B cell (primary cell): Measurements from ENCODE around the gene FOXD1. TPM values are rescaled to one million over a fixed set of nuclear protein-coding genes. Genes with fewer than 3 reads are reported as not detected.

Experiments
- ATAC-seq: fragments of 200-7000 bp; cut with Tn5 transposase; one replicate; pipeline ENCODE4 v1.10.0; 2021; ENCODE audit warnings: low read depth, mild to moderate bottlenecking, moderate number of reproducible peaks, moderate library complexity
- CTCF ChIA-PET: fragments of 350-600 bp; sonication (Branson Sonifier 250); formaldehyde crosslinking; loops from one replicate; lab custom pipeline; 2021; ENCODE audit warnings: antibody characterized with exemption, inconsistent platforms; lab: Charles Lee
- POLR2A ChIA-PET: fragments of 350-600 bp; sonication (Branson Sonifier 250); formaldehyde crosslinking; loops from one replicate; lab custom pipeline; 2021; ENCODE audit warnings: antibody characterized with exemption; lab: Charles Lee
- DNase-seq: peaks from one replicate; pipeline ENCODE4 v3.0.0; 2013
- H2AFZ ChIP-seq: 2 replicates; pipeline ENCODE4 v1.6.1; 2012; ENCODE audit warnings: mild to moderate bottlenecking, low read depth, low read length; ENCODE audit not compliant: insufficient read depth, poor library complexity, severe bottlenecking
- H3K27ac ChIP-seq, 2 donors: 1 replicate in 1 of 2; 2 replicates in 1 of 2; pipeline ENCODE4 v1.5.1; 2012 to 2013; ENCODE audit warnings: low read length in 2 of 2, mild to moderate bottlenecking in 2 of 2, moderate library complexity in 1 of 2
- H3K27me3 ChIP-seq, 4 experiments: fragments of 200-600 bp in 1 of 4; sonication (generic) in 1 of 4; replicated peaks in 1 of 4; 1 replicate in 2 of 4; 2 replicates in 2 of 4; pipeline versions ENCODE4 v1.6.1 to v1.7.0; 2013 to 2016; ENCODE audit warnings: low read length in 3 of 4, mild to moderate bottlenecking in 2 of 4, mixed read lengths in 1 of 4, moderate library complexity in 1 of 4; ENCODE audit not compliant: insufficient read depth in 4 of 4, control insufficient read depth in 3 of 4; ENCODE audit errors: control extremely low read depth in 1 of 4
- H3K36me3 ChIP-seq, 2 experiments: replicated peaks in 1 of 2; 1 replicate in 1 of 2; 2 replicates in 1 of 2; pipeline versions ENCODE4 v1.6.1 to v1.7.1; 2013; ENCODE audit warnings: low read length in 1 of 2; ENCODE audit not compliant: insufficient read depth in 2 of 2, control insufficient read depth in 1 of 2; ENCODE audit errors: control extremely low read depth in 1 of 2, extremely low read depth in 1 of 2
- H3K4me1 ChIP-seq, 2 donors: fragments of 200-600 bp in 1 of 2; sonication (generic) in 1 of 2; 1 replicate in 1 of 2; 2 replicates in 1 of 2; pipeline versions ENCODE4 v1.5.1 to v1.6.1; 2013 to 2017; ENCODE audit warnings: low read length in 2 of 2; ENCODE audit not compliant: control insufficient read depth in 2 of 2, insufficient read depth in 2 of 2
- H3K4me2 ChIP-seq: replicated peaks from 2 replicates; pipeline ENCODE3; 2012; ENCODE audit warnings: mild to moderate bottlenecking, low read depth, low read length; ENCODE audit not compliant: poor library complexity, severe bottlenecking
- H3K4me3 ChIP-seq, 5 experiments: fragments of 200-600 bp in 1 of 5; sonication (generic) in 1 of 5; 1 replicate in 3 of 5; 2 replicates in 2 of 5; pipeline versions ENCODE4 v1.5.1 to v1.7.0; 2011 to 2016; ENCODE audit warnings: low read length in 4 of 5, mild to moderate bottlenecking in 4 of 5, low read depth in 2 of 5, control low read depth in 1 of 5, moderate library complexity in 1 of 5; ENCODE audit not compliant: insufficient read depth in 1 of 5; ENCODE audit errors: control extremely low read depth in 1 of 5, extremely low read depth in 1 of 5
- H3K79me2 ChIP-seq: fragments of 200-600 bp; sonication (generic); one replicate; pipeline ENCODE4 v1.6.0; 2016; ENCODE audit warnings: low read length; ENCODE audit not compliant: control insufficient read depth, insufficient read depth
- H3K9ac ChIP-seq: fragments of 200-600 bp; sonication (generic); 2 replicates; pipeline ENCODE4 v1.6.1; 2017; ENCODE audit warnings: mild to moderate bottlenecking, low read length, moderate library complexity
- H3K9me3 ChIP-seq, 3 donors: one replicate each; pipeline versions ENCODE4 v1.6.1 to v1.7.1; 2013; ENCODE audit warnings: low read length in 2 of 3; ENCODE audit not compliant: control insufficient read depth in 2 of 3, insufficient read depth in 1 of 3; ENCODE audit errors: control extremely low read depth in 1 of 3
- H4K20me1 ChIP-seq: 2 replicates; pipeline ENCODE4 v1.6.0; 2012; ENCODE audit warnings: mild to moderate bottlenecking, low read length; ENCODE audit not compliant: insufficient read depth, control insufficient read depth, poor library complexity, severe bottlenecking
- H3K27ac Mint-ChIP-seq: one replicate; pipeline ENCODE4 v1.8.0; 2021; ENCODE audit warnings: mixed read lengths
- H3K27me3 Mint-ChIP-seq: one replicate; pipeline ENCODE4 v1.8.0; 2021; ENCODE audit warnings: mixed read lengths
- H3K4me1 Mint-ChIP-seq: one replicate; pipeline ENCODE4 v1.8.0; 2021; ENCODE audit warnings: mixed read lengths
- H3K4me3 Mint-ChIP-seq: one replicate; pipeline ENCODE4 v1.8.0; 2021; ENCODE audit warnings: mixed read lengths
- H3K9me3 Mint-ChIP-seq: one replicate; pipeline ENCODE4 v1.8.0; 2022; ENCODE audit warnings: mixed read lengths; ENCODE audit not compliant: insufficient read depth
- EZH2 ChIP-seq: IDR thresholded peaks from 2 replicates; pipeline ENCODE4 v1.6.1; 2012; ENCODE audit warnings: borderline replicate concordance, low read depth, mild to moderate bottlenecking, moderate library complexity, low read length; ENCODE audit not compliant: insufficient read depth, poor library complexity, severe bottlenecking
- WGBS: methylation state at CpG from one replicate; pipeline ENCODE4 v1.1.5; 2013; ENCODE audit warnings: missing lambda C conversion rate; ENCODE audit not compliant: insufficient coverage; 5-methylcytosine and 5-hydroxymethylcytosine counted together
- intact Hi-C: fragments of 100-400 bp; cut with micrococcal nuclease; formaldehyde crosslinking; loops from one replicate; pipeline ENCODE4 v1.10.0; 2022
- polyA plus RNA-seq: library from polyadenylated mRNA; depleted of rRNA; stranded (reverse); fragments of >200 nt; gene quantifications from 2 replicates; pipeline ENCODE4 v1.2.3, GENCODE V29; 2012
- total RNA-seq, 2 donors: library from RNA; stranded (reverse); fragments of 120-200 nt in 1 of 2; gene quantifications; 1 replicate in 1 of 2; 2 replicates in 1 of 2; pipeline versions ENCODE4 v1.2.3 to v1.2.4, GENCODE V29; 2013 to 2022
- TF ChIP-seq, protein P1 (sequence below): fragments of 200-600 bp; IDR thresholded peaks from one replicate; pipeline ENCODE4 v1.8.0; 2022; ENCODE audit warnings: antibody characterized with exemption, mild to moderate bottlenecking

Gene FOXD1
- total and polyA plus RNA-seq, 2 donors (not counting 1 experiment from before 2014, with no cell fraction given): 0.34 to 0.49 TPM

GRCh38 chr5:73426034-73426433, 22.5 kb downstream of the FOXD1 start:
- Mint-ChIP-seq H3K27me3 (peaks cover 60% of the 10 kb centered on the region), H3K4me3 (no peak overlapping the region), H3K4me1 (no peaks in the 10 kb centered on the region), H3K27ac (no peak overlapping the region), H3K9me3 (peaks cover 2% of the 10 kb centered on the region)
- DNase-seq (no peak), ATAC-seq (no peak)
- Histone ChIP-seq H3K27ac (no peak overlapping the region), H3K79me2 (no peaks in the 10 kb centered on the region), H4K20me1 (no peaks in the 10 kb centered on the region), H2AFZ (no peak overlapping the region), H3K4me3 (no peak overlapping the region), H3K36me3 (no peaks in the 10 kb centered on the region), H3K9ac (no peak overlapping the region), H3K4me1 (no peaks in the 10 kb centered on the region), H3K9me3 (peaks cover 0 to 3% (median 0%) of the 10 kb centered on the region in 3 donors), H3K4me2 (no peak overlapping the region), H3K27me3 (peaks cover 0 to 33% (median 26%) of the 10 kb centered on the region in 4 experiments)
- CTCF ChIA-PET: no interaction called here
- POLR2A ChIA-PET: no interaction called here
- WGBS: 53% methylated on average over 2 of the region's 3 CpGs
- TF ChIP-seq, protein P1, sequence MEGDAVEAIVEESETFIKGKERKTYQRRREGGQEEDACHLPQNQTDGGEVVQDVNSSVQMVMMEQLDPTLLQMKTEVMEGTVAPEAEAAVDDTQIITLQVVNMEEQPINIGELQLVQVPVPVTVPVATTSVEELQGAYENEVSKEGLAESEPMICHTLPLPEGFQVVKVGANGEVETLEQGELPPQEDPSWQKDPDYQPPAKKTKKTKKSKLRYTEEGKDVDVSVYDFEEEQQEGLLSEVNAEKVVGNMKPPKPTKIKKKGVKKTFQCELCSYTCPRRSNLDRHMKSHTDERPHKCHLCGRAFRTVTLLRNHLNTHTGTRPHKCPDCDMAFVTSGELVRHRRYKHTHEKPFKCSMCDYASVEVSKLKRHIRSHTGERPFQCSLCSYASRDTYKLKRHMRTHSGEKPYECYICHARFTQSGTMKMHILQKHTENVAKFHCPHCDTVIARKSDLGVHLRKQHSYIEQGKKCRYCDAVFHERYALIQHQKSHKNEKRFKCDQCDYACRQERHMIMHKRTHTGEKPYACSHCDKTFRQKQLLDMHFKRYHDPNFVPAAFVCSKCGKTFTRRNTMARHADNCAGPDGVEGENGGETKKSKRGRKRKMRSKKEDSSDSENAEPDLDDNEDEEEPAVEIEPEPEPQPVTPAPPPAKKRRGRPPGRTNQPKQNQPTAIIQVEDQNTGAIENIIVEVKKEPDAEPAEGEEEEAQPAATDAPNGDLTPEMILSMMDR: no peak
- no peak for TF ChIP-seq EZH2
- intact Hi-C loops: no loop called here

DNA sequence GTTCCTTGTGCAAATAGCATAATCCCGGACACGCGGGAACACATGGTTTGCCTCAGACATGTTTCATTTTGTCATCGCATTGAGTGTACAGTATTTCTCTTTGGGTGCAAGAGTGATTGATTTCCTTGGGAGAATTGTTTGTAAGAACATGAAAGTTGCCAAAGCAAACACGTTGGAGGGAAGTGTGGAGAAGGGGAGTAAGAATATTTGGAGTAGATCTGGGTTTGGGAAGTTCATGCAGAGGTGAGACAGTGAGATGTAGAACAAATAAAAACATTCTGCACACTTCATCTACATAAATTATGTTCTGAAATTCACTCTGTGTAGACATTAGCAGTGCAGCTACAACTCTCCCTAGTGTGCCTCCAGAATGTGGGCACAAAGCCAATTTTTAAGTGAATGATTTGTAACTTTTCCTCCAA, 24.0 kb downstream of the FOXD1 start:
- Histone ChIP-seq H3K9me3 (peaks cover 0 to 5% (median 4%) of the 10 kb centered on the region in 3 donors), H3K27ac (no peak overlapping the region), H3K4me3 (no peak overlapping the region), H3K79me2 (no peaks in the 10 kb centered on the region), H3K9ac (no peak overlapping the region), H3K36me3 (no peaks in the 10 kb centered on the region), H4K20me1 (no peaks in the 10 kb centered on the region), H3K27me3 (peaks cover 0 to 40% (median 35%) of the 10 kb centered on the region in 4 experiments), H3K4me2 (no peak overlapping the region), H2AFZ (no peak overlapping the region), H3K4me1 (peaks cover 7 to 9% of the 10 kb centered on the region in 2 donors)
- DNase-seq (no peak), ATAC-seq (no peak)
- Mint-ChIP-seq H3K4me1 (peaks cover 8% of the 10 kb centered on the region), H3K27me3 (peaks cover 68% of the 10 kb centered on the region), H3K27ac (no peak overlapping the region), H3K9me3 (peaks cover 2% of the 10 kb centered on the region), H3K4me3 (no peak overlapping the region)
- POLR2A ChIA-PET: no interaction called here
- intact Hi-C loops: no loop called here
- 96% methylated on average over 4 of the region's 5 CpGs for WGBS
- CTCF ChIA-PET: no interaction called here
- no peak for TF ChIP-seq EZH2
- TF ChIP-seq, protein P1: no peak
